Activated T-helper 2 cell treated with anti-CD3 and anti-CD28 coated beads, Interferon-gamma antibody, Interleukin-2, Interleukin-4, amounts not matched to agents 10 μg/mL and 5 μg/mL and 100 μg/mL, durations not matched to agents 14 hours and 24 hours and 36 hours (primary cell): ENCODE measurements around the gene STC2. TPM values are rescaled to one million over a fixed set of nuclear protein-coding genes. Genes with fewer than 3 reads are reported as not detected.
A peak's percentile ranks its signal among the peaks of the same experiment; 100 is the strongest.

Experiments
- DNase-seq: peaks from one replicate; pipeline ENCODE4 v3.0.0; 2021; ENCODE audit warnings: low spot score
- H3K27ac Mint-ChIP-seq: one replicate; pipeline ENCODE4 v1.8.0; 2021; ENCODE audit warnings: mixed read lengths
- H3K27me3 Mint-ChIP-seq: one replicate; pipeline ENCODE4 v1.8.0; 2021; ENCODE audit warnings: low read depth, mixed read lengths
- H3K36me3 Mint-ChIP-seq: one replicate; pipeline ENCODE4 v1.8.0; 2021; ENCODE audit warnings: low read depth, mixed read lengths
- H3K4me1 Mint-ChIP-seq: one replicate; pipeline ENCODE4 v1.8.0; 2021; ENCODE audit warnings: low read depth, mixed read lengths
- H3K4me3 Mint-ChIP-seq: one replicate; pipeline ENCODE4 v1.8.0; 2021; ENCODE audit warnings: low read depth, mild to moderate bottlenecking, moderate library complexity, mixed read lengths
- H3K9me3 Mint-ChIP-seq: one replicate; pipeline ENCODE4 v1.8.0; 2021; ENCODE audit warnings: mixed read lengths
- intact Hi-C: fragments of 100-400 bp; cut with micrococcal nuclease; formaldehyde crosslinking; loops from one replicate; pipeline ENCODE4 v1.15.1; 2023
- total RNA-seq: library from RNA; stranded (reverse); gene quantifications from 2 replicates; pipeline ENCODE4 v1.2.3, GENCODE V29; 2022

STC2 gene
- total RNA-seq, 1 donor from 2014 or later: 21.4 TPM

- Mint-ChIP-seq H3K9me3 (no peaks in the 10 kb centered on the region), H3K27me3 (peaks cover 2% of the 10 kb centered on the region), H3K4me1 (peaks cover 42% of the 10 kb centered on the region), H3K4me3 (peak overlapping the region; percentile 79), H3K36me3 (peaks cover 66% of the 10 kb centered on the region), H3K27ac (peak overlapping the region; percentile 15)
- intact Hi-C loops: loop anchor here (5.0 kb wide), 2 partner anchors 268 to 613 kb away; partner anchors contain the start of gene CREBRF
- DNase-seq: no peak
Observed at GRCh38 chr5:173325091-173325698, 3.0 kb downstream of the STC2 start.

- Mint-ChIP-seq H3K36me3 (peaks cover 73% of the 10 kb centered on the region), H3K27me3 (peaks cover 2% of the 10 kb centered on the region), H3K27ac (peak overlapping the region; percentile 34), H3K9me3 (no peaks in the 10 kb centered on the region), H3K4me1 (peaks cover 42% of the 10 kb centered on the region), H3K4me3 (peak overlapping the region; percentile 27)
- no peak for DNase-seq
- intact Hi-C loops: loop anchor here (5.0 kb wide), 2 partner anchors 267 to 612 kb away; partner anchors contain the start of gene CREBRF
Observed at GRCh38 chr5:173324115-173325001, 3.9 kb downstream of the STC2 start.

GRCh38 chr5:173323799-173324114 lies 4.5 kb downstream of the STC2 start:
- peak overlapping the region; percentile 34 for H3K27ac Mint-ChIP-seq
- peaks cover 78% of the 10 kb centered on the region for H3K36me3 Mint-ChIP-seq
- H3K4me1 Mint-ChIP-seq: peaks cover 37% of the 10 kb centered on the region
- H3K4me3 Mint-ChIP-seq: no peak overlapping the region
- H3K27me3 Mint-ChIP-seq: peaks cover 2% of the 10 kb centered on the region
- no peaks in the 10 kb centered on the region for H3K9me3 Mint-ChIP-seq
- no peak for DNase-seq
- intact Hi-C loops: no loop called here

- Mint-ChIP-seq H3K36me3 (peaks cover 80% of the 10 kb centered on the region), H3K4me3 (no peak overlapping the region), H3K27ac (no peak overlapping the region), H3K9me3 (no peaks in the 10 kb centered on the region), H3K27me3 (peaks cover 2% of the 10 kb centered on the region), H3K4me1 (peaks cover 35% of the 10 kb centered on the region)
- DNase-seq: no peak
- intact Hi-C loops: no loop called here
Observed at GRCh38 chr5:173323106-173323798, 5.0 kb downstream of the STC2 start.

GRCh38 chr5:173321886-173322285 lies 6.3 kb downstream of the STC2 start:
- Mint-ChIP-seq H3K4me3 (no peak overlapping the region), H3K9me3 (no peaks in the 10 kb centered on the region), H3K27ac (no peak overlapping the region), H3K4me1 (peaks cover 32% of the 10 kb centered on the region), H3K36me3 (peaks cover 92% of the 10 kb centered on the region), H3K27me3 (peaks cover 2% of the 10 kb centered on the region)
- no peak for DNase-seq
- intact Hi-C loops: no loop called here

- intact Hi-C loops: no loop called here
Observed at GRCh38 chr5:173320259-173320658, 8.0 kb downstream of the STC2 start.

GRCh38 chr5:173319646-173320045 lies 8.6 kb downstream of the STC2 start:
- intact Hi-C loops: no loop called here
- H3K4me1 Mint-ChIP-seq: peaks cover 15% of the 10 kb centered on the region
- peaks cover 91% of the 10 kb centered on the region for H3K36me3 Mint-ChIP-seq
- no peaks in the 10 kb centered on the region for H3K27me3 Mint-ChIP-seq
- no peak for DNase-seq
- no peak overlapping the region for H3K27ac Mint-ChIP-seq
- no peaks in the 10 kb centered on the region for H3K9me3 Mint-ChIP-seq
- no peak overlapping the region for H3K4me3 Mint-ChIP-seq

More at GRCh38 chr5:173320259-173320658, 8.0 kb downstream of the STC2 start:
- Mint-ChIP-seq H3K9me3 (no peaks in the 10 kb centered on the region), H3K27me3 (no peaks in the 10 kb centered on the region), H3K4me3 (no peak overlapping the region), H3K36me3 (peaks cover 91% of the 10 kb centered on the region), H3K27ac (no peak overlapping the region), H3K4me1 (peaks cover 19% of the 10 kb centered on the region)
- no peak for DNase-seq

- Mint-ChIP-seq H3K36me3 (peaks cover 85% of the 10 kb centered on the region), H3K27ac (no peak overlapping the region), H3K9me3 (no peaks in the 10 kb centered on the region), H3K4me3 (no peak overlapping the region), H3K4me1 (peaks cover 10% of the 10 kb centered on the region), H3K27me3 (no peaks in the 10 kb centered on the region)
- DNase-seq: no peak
- intact Hi-C loops: no loop called here
Observed at GRCh38 chr5:173318881-173319620, 9.2 kb downstream of the STC2 start.

GRCh38 chr5:173318330-173318729 lies 9.9 kb downstream of the STC2 start:
- Mint-ChIP-seq H3K36me3 (peaks cover 79% of the 10 kb centered on the region), H3K4me1 (peaks cover 6% of the 10 kb centered on the region), H3K27ac (no peak overlapping the region), H3K9me3 (no peaks in the 10 kb centered on the region), H3K4me3 (no peak overlapping the region), H3K27me3 (no peaks in the 10 kb centered on the region)
- DNase-seq: no peak
- intact Hi-C loops: no loop called here

GRCh38 chr5:173317852-173318251 lies 10.4 kb downstream of the STC2 start:
- intact Hi-C loops: no loop called here
- no peak overlapping the region for H3K27ac Mint-ChIP-seq
- H3K4me1 Mint-ChIP-seq: peaks cover 6% of the 10 kb centered on the region
- no peaks in the 10 kb centered on the region for H3K9me3 Mint-ChIP-seq
- no peak overlapping the region for H3K4me3 Mint-ChIP-seq
- peaks cover 75% of the 10 kb centered on the region for H3K36me3 Mint-ChIP-seq
- H3K27me3 Mint-ChIP-seq: no peaks in the 10 kb centered on the region
- no peak for DNase-seq

- peaks cover 68% of the 10 kb centered on the region for H3K36me3 Mint-ChIP-seq
- H3K4me1 Mint-ChIP-seq: peaks cover 2% of the 10 kb centered on the region
- intact Hi-C loops: no loop called here
- H3K9me3 Mint-ChIP-seq: no peaks in the 10 kb centered on the region
- no peaks in the 10 kb centered on the region for H3K27me3 Mint-ChIP-seq
- DNase-seq: no peak
- H3K27ac Mint-ChIP-seq: no peak overlapping the region
- H3K4me3 Mint-ChIP-seq: no peak overlapping the region
Observed at GRCh38 chr5:173317091-173317730, 11.0 kb downstream of the STC2 start.
